ENCODE data around the gene NPRL2.
A peak's percentile ranks its signal among the peaks of the same experiment; 100 is the strongest.

Gene NPRL2

GRCh38 chr3:50341537-50341936, 9.0 kb downstream of the NPRL2 start:
- H3K4me1 ChIP-seq (ENCODE audit: control insufficient read depth, insufficient read depth, low read depth, low read length) = peaks cover 29% of the 10 kb centered on the region
- H3K9ac ChIP-seq (ENCODE audit: low read length) = peak overlapping the region; percentile 97
- no peak overlapping the region for H2AFZ ChIP-seq (ENCODE audit: low read depth, low read length)
- no peaks in the 10 kb centered on the region for H3K27me3 ChIP-seq (ENCODE audit: control insufficient read depth in 1 of 2, insufficient read depth in 1 of 2, low read length in 2 of 2)
- no peaks in the 10 kb centered on the region for H3K9me3 ChIP-seq (ENCODE audit: control insufficient read depth, low read length)
- WGBS = 99% methylated on average over 9 of the region's 9 CpGs
- H3K14ac ChIP-seq (ENCODE audit: low read length in 2 of 2) = no peak overlapping the region
- no peak overlapping the region for H3K27ac ChIP-seq (ENCODE audit: low read length, poor library complexity, severe bottlenecking)
- H2BK15ac ChIP-seq (ENCODE audit: low read depth, poor library complexity, severe bottlenecking) = no peak overlapping the region
- H4K91ac ChIP-seq (ENCODE audit: low read length) = no peak overlapping the region
- no peak overlapping the region for H2AK5ac ChIP-seq (ENCODE audit: low read length, severe bottlenecking)
- peaks cover 6% of the 10 kb centered on the region for H3K79me1 ChIP-seq (replicated peaks; ENCODE audit: low read length, poor library complexity, severe bottlenecking)
- H3K4me2 ChIP-seq (ENCODE audit: low read length, poor library complexity, severe bottlenecking) = no peak overlapping the region
- peak overlapping the region in 1 of 2 experiments; percentile 93 for H3K4me3 ChIP-seq (ENCODE audit: insufficient read depth in 1 of 2, low read depth in 1 of 2, low read length in 2 of 2)
- DNase-seq = no peak
- no peak overlapping the region for H2BK5ac ChIP-seq (ENCODE audit: low read depth, low read length, poor library complexity, severe bottlenecking)
- H3K4ac ChIP-seq (ENCODE audit: low read depth in 1 of 2, low read length in 2 of 2) = no peak overlapping the region
- no peak overlapping the region for H2BK12ac ChIP-seq (ENCODE audit: low read length in 2 of 2)
- no peaks in the 10 kb centered on the region for H3K36me3 ChIP-seq (ENCODE audit: control insufficient read depth in 1 of 2, insufficient read depth in 2 of 2, low read depth in 1 of 2, low read length in 2 of 2)
- no peak overlapping the region for H4K8ac ChIP-seq (ENCODE audit: low read length)
- no peak overlapping the region for H3K18ac ChIP-seq (ENCODE audit: low read depth in 1 of 2, low read length in 2 of 2)
- no peak overlapping the region for H3K23ac ChIP-seq (ENCODE audit: low read length in 2 of 2)
- H2BK120ac ChIP-seq (ENCODE audit: low read depth, low read length) = no peak overlapping the region

- WGBS = 18% methylated on average over 70 of the region's 85 CpGs
Observed at GRCh38 chr3:50340448-50341329, 9.9 kb downstream of the NPRL2 start, which contains the start of gene RASSF1. Gene RASSF1, minus strand, starts transcription at chr3:50340836. Its CDS starts 31 bp downstream, at chr3:50340805.

GRCh38 chr3:50340147-50340447, 10.5 kb downstream of the NPRL2 start:
- H4K91ac ChIP-seq (ENCODE audit: low read length) = peak overlapping the region; percentile 76
- no peak for DNase-seq
- H2AFZ ChIP-seq (ENCODE audit: low read depth, low read length) = peak overlapping the region; percentile 60
- peak overlapping the region in 1 of 2 experiments; percentile 86 for H3K18ac ChIP-seq (ENCODE audit: low read depth in 1 of 2, low read length in 2 of 2)
- H3K4ac ChIP-seq (ENCODE audit: low read depth in 1 of 2, low read length in 2 of 2) = peak overlapping the region in 1 of 2 experiments; percentile 51
- no peak overlapping the region for H2BK12ac ChIP-seq (ENCODE audit: low read length in 2 of 2)
- peak overlapping the region; percentile 41 to 93 for H3K4me3 ChIP-seq (ENCODE audit: insufficient read depth in 1 of 2, low read depth in 1 of 2, low read length in 2 of 2)
- H3K9ac ChIP-seq (ENCODE audit: low read length) = peak overlapping the region; percentile 97
- H3K79me1 ChIP-seq (replicated peaks; ENCODE audit: low read length, poor library complexity, severe bottlenecking) = peaks cover 6% of the 10 kb centered on the region
- H3K27ac ChIP-seq (ENCODE audit: low read length, poor library complexity, severe bottlenecking) = no peak overlapping the region
- no peak overlapping the region for H2AK5ac ChIP-seq (ENCODE audit: low read length, severe bottlenecking)
- no peaks in the 10 kb centered on the region for H3K36me3 ChIP-seq (ENCODE audit: control insufficient read depth in 1 of 2, insufficient read depth in 2 of 2, low read depth in 1 of 2, low read length in 2 of 2)
- H2BK15ac ChIP-seq (ENCODE audit: low read depth, poor library complexity, severe bottlenecking) = no peak overlapping the region
- H4K8ac ChIP-seq (ENCODE audit: low read length) = no peak overlapping the region
- no peak overlapping the region for H2BK5ac ChIP-seq (ENCODE audit: low read depth, low read length, poor library complexity, severe bottlenecking)
- H3K14ac ChIP-seq (ENCODE audit: low read length in 2 of 2) = no peak overlapping the region
- no peak overlapping the region for H2BK120ac ChIP-seq (ENCODE audit: low read depth, low read length)
- H3K4me1 ChIP-seq (ENCODE audit: control insufficient read depth, insufficient read depth, low read depth, low read length) = peaks cover 28% of the 10 kb centered on the region
- 56% methylated on average over 8 of the region's 9 CpGs for WGBS
- H3K27me3 ChIP-seq (ENCODE audit: control insufficient read depth in 1 of 2, insufficient read depth in 1 of 2, low read length in 2 of 2) = no peaks in the 10 kb centered on the region
- H3K4me2 ChIP-seq (ENCODE audit: low read length, poor library complexity, severe bottlenecking) = peak overlapping the region; percentile 72
- no peak overlapping the region for H3K23ac ChIP-seq (ENCODE audit: low read length in 2 of 2)
- no peaks in the 10 kb centered on the region for H3K9me3 ChIP-seq (ENCODE audit: control insufficient read depth, low read length)

More at GRCh38 chr3:50340448-50341329, 9.9 kb downstream of the NPRL2 start, which contains the start of gene RASSF1:
- H3K79me1 ChIP-seq (replicated peaks; ENCODE audit: low read length, poor library complexity, severe bottlenecking) = peaks cover 6% of the 10 kb centered on the region
- H3K14ac ChIP-seq (ENCODE audit: low read length in 2 of 2) = peak within 1 kb of the TSS in 1 of 2 experiments; percentile 81
- no peak within 1 kb of the TSS for H2BK120ac ChIP-seq (ENCODE audit: low read depth, low read length)
- H3K9me3 ChIP-seq (ENCODE audit: control insufficient read depth, low read length) = no peaks in the 10 kb centered on the region
- peak within 1 kb of the TSS; percentile 93 for H4K8ac ChIP-seq (ENCODE audit: low read length)
- H3K4me3 ChIP-seq (ENCODE audit: insufficient read depth in 1 of 2, low read depth in 1 of 2, low read length in 2 of 2) = peak within 1 kb of the TSS; percentile 41 to 93
- peaks cover 30% of the 10 kb centered on the region for H3K4me1 ChIP-seq (ENCODE audit: control insufficient read depth, insufficient read depth, low read depth, low read length)
- H3K4me2 ChIP-seq (ENCODE audit: low read length, poor library complexity, severe bottlenecking) = peak within 1 kb of the TSS; percentile 72
- H2AFZ ChIP-seq (ENCODE audit: low read depth, low read length) = peak within 1 kb of the TSS; percentile 60
- peak within 1 kb of the TSS; percentile 79 to 86 for H3K18ac ChIP-seq (ENCODE audit: low read depth in 1 of 2, low read length in 2 of 2)
- peak within 1 kb of the TSS; percentile 97 for H3K9ac ChIP-seq (ENCODE audit: low read length)
- peak within 1 kb of the TSS; percentile 24 to 51 for H3K4ac ChIP-seq (ENCODE audit: low read depth in 1 of 2, low read length in 2 of 2)
- H3K36me3 ChIP-seq (ENCODE audit: control insufficient read depth in 1 of 2, insufficient read depth in 2 of 2, low read depth in 1 of 2, low read length in 2 of 2) = no peaks in the 10 kb centered on the region
- peak within 1 kb of the TSS; percentile 32 for H2BK15ac ChIP-seq (ENCODE audit: low read depth, poor library complexity, severe bottlenecking)
- no peak within 1 kb of the TSS for H3K27ac ChIP-seq (ENCODE audit: low read length, poor library complexity, severe bottlenecking)
- no peak within 1 kb of the TSS for H2BK5ac ChIP-seq (ENCODE audit: low read depth, low read length, poor library complexity, severe bottlenecking)
- peak within 1 kb of the TSS in 1 of 2 experiments; percentile 67 for H2BK12ac ChIP-seq (ENCODE audit: low read length in 2 of 2)
- H3K27me3 ChIP-seq (ENCODE audit: control insufficient read depth in 1 of 2, insufficient read depth in 1 of 2, low read length in 2 of 2) = no peaks in the 10 kb centered on the region
- DNase-seq = no peak
- H3K23ac ChIP-seq (ENCODE audit: low read length in 2 of 2) = no peak within 1 kb of the TSS
- no peak within 1 kb of the TSS for H2AK5ac ChIP-seq (ENCODE audit: low read length, severe bottlenecking)
- H4K91ac ChIP-seq (ENCODE audit: low read length) = peak within 1 kb of the TSS; percentile 76

- H3K9me3 ChIP-seq (ENCODE audit: control insufficient read depth, low read length) = no peaks in the 10 kb centered on the region
- H4K91ac ChIP-seq (ENCODE audit: low read length) = no peak overlapping the region
- DNase-seq = no peak
- H3K23ac ChIP-seq (ENCODE audit: low read length in 2 of 2) = no peak overlapping the region
- H3K36me3 ChIP-seq (ENCODE audit: control insufficient read depth in 1 of 2, insufficient read depth in 2 of 2, low read depth in 1 of 2, low read length in 2 of 2) = no peaks in the 10 kb centered on the region
- peaks cover 26% of the 10 kb centered on the region for H3K4me1 ChIP-seq (ENCODE audit: control insufficient read depth, insufficient read depth, low read depth, low read length)
- H2BK5ac ChIP-seq (ENCODE audit: low read depth, low read length, poor library complexity, severe bottlenecking) = no peak overlapping the region
- no peak overlapping the region for H3K27ac ChIP-seq (ENCODE audit: low read length, poor library complexity, severe bottlenecking)
- peak overlapping the region; percentile 97 for H3K9ac ChIP-seq (ENCODE audit: low read length)
- no peak overlapping the region for H2AK5ac ChIP-seq (ENCODE audit: low read length, severe bottlenecking)
- peak overlapping the region in 1 of 2 experiments; percentile 93 for H3K4me3 ChIP-seq (ENCODE audit: insufficient read depth in 1 of 2, low read depth in 1 of 2, low read length in 2 of 2)
- no peak overlapping the region for H4K8ac ChIP-seq (ENCODE audit: low read length)
- H3K79me1 ChIP-seq (replicated peaks; ENCODE audit: low read length, poor library complexity, severe bottlenecking) = peaks cover 6% of the 10 kb centered on the region
- H2BK120ac ChIP-seq (ENCODE audit: low read depth, low read length) = no peak overlapping the region
- no peak overlapping the region for H3K18ac ChIP-seq (ENCODE audit: low read depth in 1 of 2, low read length in 2 of 2)
- no peak overlapping the region for H3K4ac ChIP-seq (ENCODE audit: low read depth in 1 of 2, low read length in 2 of 2)
- H2AFZ ChIP-seq (ENCODE audit: low read depth, low read length) = no peak overlapping the region
- no peak overlapping the region for H2BK12ac ChIP-seq (ENCODE audit: low read length in 2 of 2)
- H2BK15ac ChIP-seq (ENCODE audit: low read depth, poor library complexity, severe bottlenecking) = no peak overlapping the region
- WGBS = 88% methylated on average over 13 of the region's 14 CpGs
- H3K27me3 ChIP-seq (ENCODE audit: control insufficient read depth in 1 of 2, insufficient read depth in 1 of 2, low read length in 2 of 2) = no peaks in the 10 kb centered on the region
- no peak overlapping the region for H3K4me2 ChIP-seq (ENCODE audit: low read length, poor library complexity, severe bottlenecking)
- H3K14ac ChIP-seq (ENCODE audit: low read length in 2 of 2) = no peak overlapping the region
Observed at GRCh38 chr3:50339485-50340146, 11.0 kb downstream of the NPRL2 start.
